Ishikawa (cell line): ENCODE results near the gene PEAK1.

ENCODE experiments used
- CEBPB ChIP-seq: IDR thresholded peaks from 2 replicates; pipeline ENCODE4 v1.6.1; 2012
- CREB1 ChIP-seq: IDR thresholded peaks from 2 replicates; pipeline ENCODE4 v1.6.1; 2012; ENCODE audit warnings: low read depth
- EGR1 ChIP-seq: IDR thresholded peaks from 2 replicates; pipeline ENCODE4 v1.6.1; 2012
- EP300 ChIP-seq: IDR thresholded peaks from 2 replicates; pipeline ENCODE4 v1.6.1; 2012; ENCODE audit warnings: borderline replicate concordance
- FOXM1 ChIP-seq: IDR thresholded peaks from 2 replicates; pipeline ENCODE4 v1.6.1; 2012; ENCODE audit warnings: low read depth, borderline replicate concordance
- MAX ChIP-seq: IDR thresholded peaks from 2 replicates; pipeline ENCODE4 v1.6.1; 2012
- NFIC ChIP-seq: IDR thresholded peaks from 2 replicates; pipeline ENCODE4 v1.6.1; 2012
- RAD21 ChIP-seq: IDR thresholded peaks from 2 replicates; pipeline ENCODE4 v1.6.1; 2012; ENCODE audit warnings: low read depth
- REST ChIP-seq: IDR thresholded peaks from 2 replicates; pipeline ENCODE4 v1.6.1; 2012; ENCODE audit warnings: low read depth, mild to moderate bottlenecking
- TAF1 ChIP-seq: IDR thresholded peaks from 2 replicates; pipeline ENCODE4 v1.6.1; 2012; ENCODE audit warnings: low read depth, mild to moderate bottlenecking
- TEAD4 ChIP-seq: IDR thresholded peaks from 2 replicates; pipeline ENCODE4 v1.6.1; 2012
- YY1 ChIP-seq: IDR thresholded peaks from 2 replicates; pipeline ENCODE4 v1.6.1; 2012; ENCODE audit warnings: low read depth
- ZBTB7A ChIP-seq: IDR thresholded peaks from 2 replicates; pipeline ENCODE4 v1.6.1; 2012; ENCODE audit warnings: low read depth

- TF ChIP-seq CREB1 (no peak), RAD21 (no peak), TAF1 (no peak), MAX (no peak), YY1 (no peak), NFIC (no peak), FOXM1 (no peak), REST (no peak), ZBTB7A (no peak), CEBPB (no peak), EGR1 (no peak), TEAD4 (no peak), EP300 (no peak)
These were observed 191.1 kb downstream of the PEAK1 start for GRCh38 chr15:77228828-77229227.
